Sigmoid colon (tissue), 4 donors: ENCODE measurements around the gene TOX2.

Experiments used
- POLR2A ChIP-seq, 2 donors: fragments of 450-650 bp; IDR thresholded peaks; one replicate each; pipeline ENCODE4 v1.6.1; 2016; ENCODE audit warnings: antibody characterized with exemption in 2 of 2, mild to moderate bottlenecking in 2 of 2, moderate library complexity in 2 of 2
- POLR2AphosphoS5 ChIP-seq, 4 donors: sonication (generic); formaldehyde crosslinking; IDR thresholded peaks; one replicate each; pipeline ENCODE4 v1.6.1; 2017; ENCODE audit warnings: antibody characterized with exemption in 4 of 4
- TF ChIP-seq, protein P1 (sequence below), 4 experiments: fragments of 450-650 bp in 3 of 4; fragments of 200-600 bp in 1 of 4; IDR thresholded peaks; one replicate each; pipeline ENCODE4 v1.5.1; 2016 to 2019; ENCODE audit warnings: antibody characterized with exemption in 4 of 4, mild to moderate bottlenecking in 3 of 4, moderate library complexity in 2 of 4

DNA sequence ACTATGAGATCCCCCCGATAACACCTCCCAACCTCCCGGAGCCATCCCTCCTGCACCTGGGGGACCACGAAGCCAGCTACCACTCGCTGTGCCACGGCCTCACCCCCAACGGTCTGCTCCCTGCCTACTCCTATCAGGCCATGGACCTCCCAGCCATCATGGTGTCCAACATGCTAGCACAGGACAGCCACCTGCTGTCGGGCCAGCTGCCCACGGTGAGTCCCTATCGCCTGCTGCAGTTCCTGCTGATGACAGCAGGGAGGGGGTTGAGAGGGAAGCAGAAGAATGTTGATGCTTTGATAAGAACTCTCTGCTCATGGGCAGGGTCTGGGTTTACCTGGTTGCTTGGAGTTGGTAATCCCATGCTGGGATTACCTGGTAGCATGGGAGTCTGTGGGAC lies 91.9 kb downstream of the TOX2 start:
- no peak for TF ChIP-seq POLR2AphosphoS5 (IDR thresholded peaks at IDR 0.05)
- TF ChIP-seq POLR2A (IDR thresholded peaks at IDR 0.05), result no peak
- TF ChIP-seq, protein P1, sequence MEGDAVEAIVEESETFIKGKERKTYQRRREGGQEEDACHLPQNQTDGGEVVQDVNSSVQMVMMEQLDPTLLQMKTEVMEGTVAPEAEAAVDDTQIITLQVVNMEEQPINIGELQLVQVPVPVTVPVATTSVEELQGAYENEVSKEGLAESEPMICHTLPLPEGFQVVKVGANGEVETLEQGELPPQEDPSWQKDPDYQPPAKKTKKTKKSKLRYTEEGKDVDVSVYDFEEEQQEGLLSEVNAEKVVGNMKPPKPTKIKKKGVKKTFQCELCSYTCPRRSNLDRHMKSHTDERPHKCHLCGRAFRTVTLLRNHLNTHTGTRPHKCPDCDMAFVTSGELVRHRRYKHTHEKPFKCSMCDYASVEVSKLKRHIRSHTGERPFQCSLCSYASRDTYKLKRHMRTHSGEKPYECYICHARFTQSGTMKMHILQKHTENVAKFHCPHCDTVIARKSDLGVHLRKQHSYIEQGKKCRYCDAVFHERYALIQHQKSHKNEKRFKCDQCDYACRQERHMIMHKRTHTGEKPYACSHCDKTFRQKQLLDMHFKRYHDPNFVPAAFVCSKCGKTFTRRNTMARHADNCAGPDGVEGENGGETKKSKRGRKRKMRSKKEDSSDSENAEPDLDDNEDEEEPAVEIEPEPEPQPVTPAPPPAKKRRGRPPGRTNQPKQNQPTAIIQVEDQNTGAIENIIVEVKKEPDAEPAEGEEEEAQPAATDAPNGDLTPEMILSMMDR (IDR thresholded peaks at IDR 0.05), result no peak
